Measurements from ENCODE around the gene TAS2R4. TPM values are rescaled to one million over a fixed set of nuclear protein-coding genes. Genes with fewer than 3 reads are reported as not detected.
"Not testable (repeated sequence)": the region's sequence is repeated elsewhere in the genome, so short reads cannot be mapped to it uniquely, and the experiment has no call there.

The TAS2R4 gene
- polyA plus RNA-seq (ENCODE audit: insufficient read length in 12 of 12) = 1 to 10 TPM in 6 of 12 donors, under 1 TPM in 4, not detected in 2; 0.38 to 2.9 (median 1.1) TPM
- long read RNA-seq, donor 1, partial matches to known transcripts = 0 of 3 reads
- long read RNA-seq, donor 1, other reads (novel, unspliced or antisense) = 0 of 3 reads
- long read RNA-seq, donor 2 = 0 reads
- long read RNA-seq, donor 3, partial matches to known transcripts = 0 of 3 reads
- long read RNA-seq, donor 3, other reads (novel, unspliced or antisense) = 0 of 3 reads
- long read RNA-seq, donor 4, partial matches to known transcripts = 0 of 3 reads
- long read RNA-seq, donor 4, other reads (novel, unspliced or antisense) = 0 of 3 reads
- long read RNA-seq, donor 5, partial matches to known transcripts = 0 of 2 reads
- long read RNA-seq, donor 5, other reads (novel, unspliced or antisense) = 0 of 2 reads
- long read RNA-seq, donor 6, partial matches to known transcripts = 0 of 1 reads
- long read RNA-seq, donor 6, other reads (novel, unspliced or antisense) = 0 of 1 reads
- long read RNA-seq, donor 7, partial matches to known transcripts = 0 of 1 reads
- long read RNA-seq, donor 7, other reads (novel, unspliced or antisense) = 0 of 1 reads
- long read RNA-seq, donor 8, transcript TAS2R4-201 (1 exons, 2,378 nt) = major isoform, 6 of 6 reads
- long read RNA-seq, donor 8, partial matches to known transcripts = 0 of 6 reads
- long read RNA-seq, donor 8, other reads (novel, unspliced or antisense) = 0 of 6 reads
- long read RNA-seq, donor 9 = 0 reads
- long read RNA-seq, donor 10 = 0 reads
- long read RNA-seq, donor 11, partial matches to known transcripts = 0 of 3 reads
- long read RNA-seq, donor 11, other reads (novel, unspliced or antisense) = 0 of 3 reads

- DNase-seq = no peak
Observed at GRCh38 chr7:141776374-141776773, at the start of gene TAS2R4. TSS of gene TAS2R4 (plus strand) at chr7:141776674. CDS start at chr7:141778489, 1,815 bp downstream.

- no peak for DNase-seq
Observed at GRCh38 chr7:141729020-141729419, 47.5 kb upstream of the TAS2R4 start.

GRCh38 chr7:141731476-141732149 is 44.9 kb upstream of the TAS2R4 start:
- DNase-seq = no peak

GRCh38 chr7:141737118-141737835 is 39.2 kb upstream of the TAS2R4 start:
- no peak for DNase-seq

- peak; percentile 96 for DNase-seq
Observed at GRCh38 chr7:141737836-141738591, 38.5 kb upstream of the TAS2R4 start, which contains the start of gene SSBP1. TSS of gene SSBP1 (plus strand) at chr7:141738358. CDS start at chr7:141739167, 809 bp downstream.

- DNase-seq = no peak
Observed at GRCh38 chr7:141738592-141739013, 37.9 kb upstream of the TAS2R4 start.

GRCh38 chr7:141739250-141739649 is 37.2 kb upstream of the TAS2R4 start:
- DNase-seq = no peak

GRCh38 chr7:141742229-141742628 is 34.2 kb upstream of the TAS2R4 start:
- DNase-seq = no peak

GRCh38 chr7:141744131-141744530 is 32.3 kb upstream of the TAS2R4 start:
- DNase-seq = no peak

GRCh38 chr7:141748396-141748795 is 28.1 kb upstream of the TAS2R4 start:
- no peak for DNase-seq

GRCh38 chr7:141751904-141752303 is 24.6 kb upstream of the TAS2R4 start:
- not testable (repeated sequence) for DNase-seq

- no peak for DNase-seq
Observed at GRCh38 chr7:141752634-141753033, 23.8 kb upstream of the TAS2R4 start.

GRCh38 chr7:141754939-141755338 is 21.5 kb upstream of the TAS2R4 start:
- DNase-seq = no peak

- no peak for DNase-seq
Observed at GRCh38 chr7:141763797-141764196, 12.7 kb upstream of the TAS2R4 start, which contains the start of gene TAS2R3. TSS of gene TAS2R3 (plus strand) at chr7:141764097. CDS start at chr7:141764159, 62 bp downstream.

GRCh38 chr7:141770083-141770583 is 6.3 kb upstream of the TAS2R4 start:
- not testable (repeated sequence) for DNase-seq

GRCh38 chr7:141785706-141786552 is 9.5 kb downstream of the TAS2R4 start:
- peak; percentile 7 for DNase-seq

GRCh38 chr7:141788296-141788695 is 11.8 kb downstream of the TAS2R4 start:
- DNase-seq = no peak

GRCh38 chr7:141789917-141790316 is 13.4 kb downstream of the TAS2R4 start, which contains the start of gene TAS2R5:
TSS of gene TAS2R5 (plus strand) at chr7:141790217. CDS start at chr7:141790362, 145 bp downstream.
- no peak for DNase-seq

GRCh38 chr7:141792526-141792925 is 16.1 kb downstream of the TAS2R4 start:
- DNase-seq = no peak

All from muscle of arm (tissue), 14 donors.